Measurements from ENCODE around the gene ZNHIT3.
"Not testable (repeated sequence)": the region's sequence is repeated elsewhere in the genome, so short reads cannot be mapped to it uniquely, and the experiment has no call there.

DNA sequence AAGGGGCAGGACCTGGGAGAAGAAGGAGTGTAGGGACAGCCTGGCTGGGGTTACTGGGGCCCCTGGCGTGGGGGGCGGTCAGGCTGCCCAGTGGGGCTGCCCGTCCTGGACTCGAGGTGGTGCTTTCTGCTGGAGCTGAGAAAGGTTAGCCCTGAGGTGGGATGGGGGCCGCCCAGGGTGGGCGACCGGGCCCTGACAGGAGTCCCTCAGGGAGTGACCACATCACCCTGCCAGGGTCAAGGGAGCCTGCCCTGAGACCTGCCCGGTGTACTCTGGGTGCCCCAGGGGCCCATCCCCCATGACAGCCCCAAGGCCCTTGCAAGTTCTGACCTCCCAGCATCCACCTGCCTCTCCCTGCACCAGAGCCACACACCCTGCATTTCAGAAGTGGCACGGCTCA is 28.8 kb upstream of the ZNHIT3 start:
- TF ChIP-seq CTCF (conservative IDR thresholded peaks at IDR 0.05; ENCODE audit: low read length); EZH2phosphoT487 (IDR thresholded peaks at IDR 0.05; ENCODE audit: borderline replicate concordance): not testable (repeated sequence)
